H1 (cell line): Measurements from ENCODE around the gene CDK3. TPM values are rescaled to one million over a fixed set of nuclear protein-coding genes. Genes with fewer than 3 reads are reported as not detected.

ENCODE experiments used
- CTCF ChIA-PET: fragments of 300-600 bp; sonication (Branson Sonifier 250); formaldehyde crosslinking; loops from one replicate; lab custom pipeline; 2021; ENCODE audit not compliant: partially characterized antibody; lab: Charles Lee
- POLR2A ChIA-PET: fragments of 300-600 bp; sonication (Branson Sonifier 250); formaldehyde crosslinking; loops from one replicate; lab custom pipeline; 2021; ENCODE audit warnings: inconsistent platforms; ENCODE audit not compliant: partially characterized antibody; lab: Charles Lee
- DNase-seq, 2 experiments: peaks; one replicate each; pipeline versions ENCODE4 v3.0.0 to v3.0.0-alpha.2; 2010 to 2022; ENCODE audit warnings: low spot score in 2 of 2, low read depth in 1 of 2, mixed read lengths in 1 of 2
- FAIRE-seq: peaks from 2 replicates; lab custom pipeline; 2011; peaks lifted over from hg19 to GRCh38; lab: Jason Lieb, UNC
- H2AFZ ChIP-seq: 2 replicates; pipeline ENCODE4 v1.8.1; 2012; ENCODE audit warnings: low read length, inconsistent platforms
- H2AK5ac ChIP-seq: 2 replicates; pipeline ENCODE4 v1.6.1; 2013; ENCODE audit warnings: low read depth, low read length
- H2BK120ac ChIP-seq: replicated peaks from 2 replicates; pipeline ENCODE3; 2013; ENCODE audit warnings: low read depth, low read length, inconsistent platforms
- H2BK12ac ChIP-seq: 2 replicates; pipeline ENCODE4 v1.6.1; 2013; ENCODE audit warnings: low read depth, low read length
- H2BK15ac ChIP-seq: 2 replicates; pipeline ENCODE4 v1.6.1; 2013; ENCODE audit warnings: low read length
- H2BK20ac ChIP-seq: 2 replicates; pipeline ENCODE4 v1.6.1; 2013; ENCODE audit warnings: low read length
- H2BK5ac ChIP-seq: 2 replicates; pipeline ENCODE4 v1.6.1; 2013; ENCODE audit warnings: low read depth, low read length
- H3K14ac ChIP-seq: 2 replicates; pipeline ENCODE4 v1.6.1; 2013; ENCODE audit warnings: inconsistent platforms; ENCODE audit not compliant: insufficient read length
- H3K18ac ChIP-seq: 2 replicates; pipeline ENCODE4 v1.6.1; 2013; ENCODE audit warnings: low read length; ENCODE audit errors: extremely low read depth
- H3K23ac ChIP-seq: 2 replicates; pipeline ENCODE4 v1.6.1; 2013; ENCODE audit warnings: inconsistent platforms; ENCODE audit not compliant: insufficient read length
- H3K23me2 ChIP-seq: 2 replicates; pipeline ENCODE4 v1.6.1; 2013; ENCODE audit warnings: low read depth, low read length
- H3K27ac ChIP-seq: 2 replicates; pipeline ENCODE4 v1.6.1; 2011; ENCODE audit warnings: low read depth, low read length, inconsistent platforms
- H3K27me3 ChIP-seq, 4 experiments: replicated peaks in 1 of 4; 1 replicate in 1 of 4; 2 replicates in 3 of 4; pipeline versions ENCODE4 v1.6.1 to v1.8.1; 2011 to 2013; ENCODE audit warnings: low read length in 3 of 4, mild to moderate bottlenecking in 3 of 4, inconsistent platforms in 2 of 4, mixed read lengths in 2 of 4, moderate library complexity in 1 of 4; ENCODE audit not compliant: control insufficient read depth in 3 of 4, insufficient read depth in 3 of 4; ENCODE audit errors: extremely low read depth in 1 of 4
- H3K36me3 ChIP-seq, 4 experiments: 2 replicates each; pipeline versions ENCODE4 v1.6.1 to v1.8.1; 2011 to 2013; ENCODE audit warnings: mild to moderate bottlenecking in 4 of 4, low read length in 3 of 4, moderate library complexity in 2 of 4, control low read depth in 1 of 4, inconsistent platforms in 1 of 4; ENCODE audit not compliant: insufficient read depth in 4 of 4, control insufficient read depth in 2 of 4
- H3K4ac ChIP-seq: replicated peaks from 2 replicates; pipeline ENCODE3; 2013; ENCODE audit warnings: low read length, low read depth, mixed read lengths, inconsistent platforms; ENCODE audit not compliant: insufficient read length
- H3K4me1 ChIP-seq, 4 experiments: replicated peaks in 1 of 4; 1 replicate in 1 of 4; 2 replicates in 3 of 4; pipeline versions ENCODE4 v1.6.1 to v1.8.1; 2011 to 2013; ENCODE audit warnings: low read length in 3 of 4, inconsistent platforms in 2 of 4, mixed read lengths in 1 of 4; ENCODE audit not compliant: insufficient read depth in 4 of 4, control insufficient read depth in 3 of 4
- H3K4me2 ChIP-seq, 2 experiments: 2 replicates each; pipeline versions ENCODE4 v1.6.1 to v1.8.1; 2011 to 2013; ENCODE audit warnings: low read depth in 2 of 2, low read length in 2 of 2, control low read depth in 1 of 2, inconsistent platforms in 1 of 2, mild to moderate bottlenecking in 1 of 2; ENCODE audit not compliant: insufficient read depth in 1 of 2
- H3K4me3 ChIP-seq, 4 experiments: fragments of 200-600, 300-600 bp in 1 of 4; sonication (generic), shearing (Covaris generic), sonication (Bioruptor Twin) in 1 of 4; 2 replicates each; pipeline versions ENCODE4 v1.5.1 to v1.8.1; 2011 to 2016; ENCODE audit warnings: low read length in 4 of 4, low read depth in 3 of 4, control low read depth in 2 of 4, inconsistent platforms in 2 of 4, mild to moderate bottlenecking in 2 of 4, mixed read lengths in 1 of 4, moderate library complexity in 1 of 4; ENCODE audit not compliant: insufficient read depth in 2 of 4; ENCODE audit errors: extremely low read depth in 1 of 4
- H3K56ac ChIP-seq: replicated peaks from 2 replicates; pipeline ENCODE3; 2013; ENCODE audit warnings: low read depth, mild to moderate bottlenecking, mixed read lengths, low read length, inconsistent platforms; ENCODE audit not compliant: insufficient read length
- H3K79me1 ChIP-seq: 2 replicates; pipeline ENCODE4 v1.6.1; 2013; ENCODE audit warnings: low read depth, low read length, control low read depth
- H3K79me2 ChIP-seq, 2 experiments: 2 replicates each; pipeline versions ENCODE4 v1.6.1 to v1.8.1; 2012 to 2013; ENCODE audit warnings: low read length in 2 of 2, mild to moderate bottlenecking in 2 of 2, inconsistent platforms in 1 of 2; ENCODE audit not compliant: insufficient read depth in 2 of 2, control insufficient read depth in 1 of 2
- H3K9ac ChIP-seq, 4 experiments: replicated peaks in 1 of 4; 1 replicate in 1 of 4; 2 replicates in 3 of 4; pipeline versions ENCODE4 v1.6.1 to v1.8.1; 2011 to 2013; ENCODE audit warnings: low read depth in 3 of 4, low read length in 3 of 4, control low read depth in 2 of 4, mild to moderate bottlenecking in 2 of 4, moderate library complexity in 2 of 4, inconsistent platforms in 1 of 4; ENCODE audit errors: extremely low read depth in 1 of 4
- H3K9me3 ChIP-seq, 2 experiments: 2 replicates each; pipeline versions ENCODE4 v1.6.1 to v1.8.1; 2012 to 2013; ENCODE audit warnings: mild to moderate bottlenecking in 2 of 2, moderate library complexity in 2 of 2, control low read depth in 1 of 2, inconsistent platforms in 1 of 2, low read depth in 1 of 2, low read length in 1 of 2, mixed read lengths in 1 of 2; ENCODE audit not compliant: insufficient read depth in 2 of 2
- H4K20me1 ChIP-seq, 2 experiments: replicated peaks in 1 of 2; 2 replicates each; pipeline versions ENCODE3 to v1.8.1; 2011 to 2013; ENCODE audit warnings: inconsistent platforms in 2 of 2, low read length in 2 of 2, mild to moderate bottlenecking in 1 of 2; ENCODE audit not compliant: insufficient read depth in 2 of 2, control insufficient read depth in 1 of 2
- H4K5ac ChIP-seq: 2 replicates; pipeline ENCODE4 v1.6.1; 2013; ENCODE audit warnings: low read length, low read depth, mixed read lengths, inconsistent platforms; ENCODE audit not compliant: insufficient read length
- H4K8ac ChIP-seq: 2 replicates; pipeline ENCODE4 v1.8.0; 2013; ENCODE audit warnings: mild to moderate bottlenecking, moderate library complexity, low read length, inconsistent platforms; ENCODE audit not compliant: insufficient read depth; ENCODE audit errors: extremely low read depth
- H4K91ac ChIP-seq: replicated peaks from 2 replicates; pipeline ENCODE3; 2013; ENCODE audit warnings: low read length, mixed read lengths, inconsistent platforms; ENCODE audit not compliant: insufficient read length
- ASH2L ChIP-seq: fragments of 200-600, 300-600 bp; sonication (generic); IDR thresholded peaks from one replicate; pipeline ENCODE4 v1.7.1; 2017; ENCODE audit warnings: low read length
- CTBP2 ChIP-seq: IDR thresholded peaks from 2 replicates; pipeline ENCODE4 v1.7.0; 2011; ENCODE audit warnings: borderline replicate concordance, mild to moderate bottlenecking, moderate library complexity, mixed read lengths, low read length; ENCODE audit not compliant: insufficient read depth, insufficient read length
- FOSL1 ChIP-seq: IDR thresholded peaks from 2 replicates; pipeline ENCODE4 v1.6.1; 2011; ENCODE audit warnings: mild to moderate bottlenecking, low read depth, low read length, moderate library complexity; ENCODE audit not compliant: insufficient read depth
- HDAC2 ChIP-seq, 2 experiments: fragments of 300-600 bp in 1 of 2; sonication (generic) in 1 of 2; IDR thresholded peaks; 2 replicates each; pipeline ENCODE4 v1.6.1; 2011 to 2012; ENCODE audit warnings: low read depth in 2 of 2, low read length in 2 of 2, mild to moderate bottlenecking in 2 of 2, moderate library complexity in 2 of 2, borderline replicate concordance in 1 of 2, inconsistent platforms in 1 of 2
- KDM1A ChIP-seq: fragments of 200-600, 300-600 bp; sonication (generic); IDR thresholded peaks from 2 replicates; pipeline ENCODE4 v1.7.1; 2016; ENCODE audit warnings: mild to moderate bottlenecking, low read length, borderline replicate concordance
- NANOG ChIP-seq: IDR thresholded peaks from 2 replicates; pipeline ENCODE4 v1.6.1; 2011; ENCODE audit warnings: low read length, low read depth, mild to moderate bottlenecking, inconsistent platforms; ENCODE audit not compliant: insufficient read depth, poor library complexity, severe bottlenecking
- RAD21 ChIP-seq, 2 experiments: IDR thresholded peaks in 1 of 2; conservative IDR thresholded peaks in 1 of 2; 2 replicates each; pipeline ENCODE4 v1.6.1; 2011; ENCODE audit warnings: low read depth in 2 of 2, low read length in 2 of 2, improper control_type of control experiment in 1 of 2, inconsistent platforms in 1 of 2, mild to moderate bottlenecking in 1 of 2, moderate library complexity in 1 of 2
- RNF2 ChIP-seq: fragments of 200-900, 300-1000 bp; sonication (generic); IDR thresholded peaks from 2 replicates; pipeline ENCODE4 v1.7.1; 2016; ENCODE audit warnings: borderline replicate concordance, low read depth, mild to moderate bottlenecking, antibody characterized with exemption, low read length; ENCODE audit not compliant: poor library complexity, severe bottlenecking; ENCODE audit errors: missing control alignments
- SIRT6 ChIP-seq: IDR thresholded peaks from one replicate; pipeline ENCODE4 v1.7.1; 2012; ENCODE audit warnings: low read length, inconsistent platforms
- SP2 ChIP-seq: IDR thresholded peaks from 2 replicates; pipeline ENCODE4 v1.6.1; 2012; ENCODE audit warnings: mild to moderate bottlenecking, low read length, inconsistent platforms
- USF2 ChIP-seq: IDR thresholded peaks from 2 replicates; pipeline ENCODE4 v1.6.1; 2011; ENCODE audit warnings: low read length, improper control_type of control experiment
- YY1 ChIP-seq: IDR thresholded peaks from 2 replicates; pipeline ENCODE4 v1.6.1; 2011; ENCODE audit warnings: low read depth, mild to moderate bottlenecking, low read length
- WGBS, 2 experiments: shearing (Covaris generic) in 1 of 2; methylation state at CpG; one replicate each; pipeline versions ENCODE4 v1.1.6 to v1.1.7; 2013 to 2015; ENCODE audit warnings: low lambda C conversion rate in 2 of 2, mixed read lengths in 2 of 2, inconsistent platforms in 1 of 2, low coverage in 1 of 2, missing lambda C conversion rate in 1 of 2; ENCODE audit not compliant: insufficient replicate concordance in 2 of 2, insufficient coverage in 1 of 2, insufficient read length in 1 of 2; ENCODE audit errors: extremely low coverage in 1 of 2, missing lambda C conversion rate in 1 of 2; 5-methylcytosine and 5-hydroxymethylcytosine counted together
- polyA plus RNA-seq, 7 experiments: library from polyadenylated mRNA; depleted of rRNA in 3 of 7; stranded (reverse) in 5 of 7; unstranded in 2 of 7; fragments of >200 nt in 5 of 7; fragments of 200-250 nt in 2 of 7; gene quantifications; 1 replicate in 5 of 7; 2 replicates in 1 of 7; 4 replicates in 1 of 7; pipeline versions ENCODE4 v1.2.1 to v1.2.3, GENCODE V29; 2011 to 2013; ENCODE audit warnings: missing spikeins in 2 of 7, mixed read lengths in 2 of 7
- total RNA-seq: library from RNA; stranded (reverse); fragmentation: NEBNext Ultra II Directional; extraction: Animal tissue kit (Norgen Biotek cat#: 25700); gene quantifications from 2 replicates; pipeline ENCODE4 v1.2.1, GENCODE V29; 2021

The CDK3 gene
- total and polyA plus RNA-seq, 2 of the 8 experiments (the other 6 are each of a cell fraction or from before 2014, with no cell fraction given), result 10.0 to 14.6 TPM

- H3K14ac ChIP-seq, result no peak overlapping the region
- WGBS, 2 experiments, result 92% methylated on average over 5 of the region's 5 CpGs; no CpG with 5 or more reads in 1 of the 2 experiments
- POLR2A ChIA-PET, result interaction anchor here (0.6 to 3.0 kb wide), 4 partner anchors 47 to 461 kb away, joined by 3 to 9 read pairs (median 3); partner anchors contain the start of gene ZACN
- TF ChIP-seq NANOG (no peak), RAD21 (IDR thresholded peaks at IDR 0.05 in 1 of 2, conservative IDR thresholded peaks at IDR 0.05 in 1 of 2; ENCODE audit: low read depth in 2 of 2, low read length in 2 of 2) (no peak), RNF2 (no peak), CTBP2 (no peak), USF2 (no peak), ASH2L (no peak), HDAC2 (IDR thresholded peaks at IDR 0.05; ENCODE audit: borderline replicate concordance in 1 of 2, low read depth in 2 of 2, low read length in 2 of 2) (no peak), YY1 (no peak), KDM1A (no peak), FOSL1 (no peak), SIRT6 (no peak), SP2 (no peak)
Measured at GRCh38 chr17:76032780-76033108, 32.1 kb downstream of the CDK3 start.

More at GRCh38 chr17:76032780-76033108, 32.1 kb downstream of the CDK3 start:
- H4K8ac ChIP-seq, result no peak overlapping the region
- no peak overlapping the region for H3K4me3 ChIP-seq
- no peaks in the 10 kb centered on the region for H3K9me3 ChIP-seq
- no peak overlapping the region for H2AFZ ChIP-seq
- no peak overlapping the region for H3K9ac ChIP-seq
- H3K4me1 ChIP-seq, result peaks cover 0 to 17% (median 9%) of the 10 kb centered on the region in 4 experiments; a peak in 6 of 7 replicates
- H3K23me2 ChIP-seq, result no peaks in the 10 kb centered on the region
- H3K56ac ChIP-seq, result no peak overlapping the region
- no peak overlapping the region for H2AK5ac ChIP-seq
- CTCF ChIA-PET, result interaction anchor here (0.8 to 13.7 kb wide), 7 partner anchors 9 to 365 kb away, joined by 3 to 229 read pairs (median 6); partner anchors contain the start of gene CDK3
- no peak overlapping the region for H2BK5ac ChIP-seq
- H3K4ac ChIP-seq, result no peak overlapping the region
- DNase-seq (no peak), FAIRE-seq (no peak)
- H4K91ac ChIP-seq, result no peak overlapping the region
- H2BK120ac ChIP-seq, result no peak overlapping the region
- no peak overlapping the region for H2BK15ac ChIP-seq
- no peak overlapping the region for H3K18ac ChIP-seq
- H3K36me3 ChIP-seq, result no peaks in the 10 kb centered on the region
- no peak overlapping the region for H2BK12ac ChIP-seq
- H3K23ac ChIP-seq, result no peak overlapping the region
- H3K79me1 ChIP-seq, result no peaks in the 10 kb centered on the region
- no peak overlapping the region for H3K27ac ChIP-seq
- no peak overlapping the region for H3K4me2 ChIP-seq
- H3K79me2 ChIP-seq, result no peaks in the 10 kb centered on the region
- H2BK20ac ChIP-seq, result no peak overlapping the region
- no peaks in the 10 kb centered on the region for H3K27me3 ChIP-seq
- H4K5ac ChIP-seq, result no peak overlapping the region
- peaks cover 0 to 1% of the 10 kb centered on the region in 2 experiments for H4K20me1 ChIP-seq
